CD8-positive, alpha-beta memory T cell (primary cell): ENCODE data around the gene GPX7. TPM values are rescaled to one million over a fixed set of nuclear protein-coding genes. Genes with fewer than 3 reads are reported as not detected.

Experiments used
- CTCF ChIA-PET: fragments of 350-600 bp; sonication (Branson Sonifier 250); formaldehyde crosslinking; loops from one replicate; lab custom pipeline; 2021; ENCODE audit warnings: antibody characterized with exemption; lab: Charles Lee
- POLR2A ChIA-PET: fragments of 350-600 bp; sonication (Branson Sonifier 250); formaldehyde crosslinking; loops from one replicate; lab custom pipeline; 2021; ENCODE audit warnings: antibody characterized with exemption; lab: Charles Lee
- DNase-seq, 5 donors: peaks; one replicate each; pipeline versions ENCODE4 v3.0.0 to v3.0.0-alpha.2; 2020 to 2022; ENCODE audit warnings: mixed read lengths in 1 of 5
- H3K27ac ChIP-seq: one replicate; pipeline ENCODE4 v1.7.0; 2013; ENCODE audit warnings: low read depth, mild to moderate bottlenecking, low read length, moderate library complexity
- H3K27me3 ChIP-seq: 2 replicates; pipeline ENCODE4 v1.7.0; 2013; ENCODE audit warnings: low read length, mild to moderate bottlenecking; ENCODE audit not compliant: insufficient read depth, poor library complexity, severe bottlenecking
- H3K36me3 ChIP-seq: 2 replicates; pipeline ENCODE4 v1.7.0; 2013; ENCODE audit warnings: mild to moderate bottlenecking, low read length, moderate library complexity; ENCODE audit not compliant: insufficient read depth
- H3K4me1 ChIP-seq: 2 replicates; pipeline ENCODE4 v1.7.0; 2013; ENCODE audit warnings: mild to moderate bottlenecking, low read length, moderate library complexity; ENCODE audit not compliant: insufficient read depth
- H3K4me3 ChIP-seq: 2 replicates; pipeline ENCODE4 v1.7.0; 2013; ENCODE audit warnings: mild to moderate bottlenecking, low read length
- H3K9me3 ChIP-seq: 2 replicates; pipeline ENCODE4 v1.7.0; 2013; ENCODE audit warnings: mild to moderate bottlenecking, low read length
- H3K27ac Mint-ChIP-seq, 8 donors: one replicate each; pipeline ENCODE4 v1.8.0; 2020 to 2021; ENCODE audit warnings: mixed read lengths in 8 of 8, mild to moderate bottlenecking in 6 of 8, inconsistent platforms in 3 of 8, moderate library complexity in 3 of 8
- H3K27me3 Mint-ChIP-seq, 2 donors: one replicate each; pipeline ENCODE4 v1.8.0; 2020 to 2021; ENCODE audit warnings: mixed read lengths in 2 of 2, mild to moderate bottlenecking in 1 of 2, moderate library complexity in 1 of 2
- H3K36me3 Mint-ChIP-seq, 3 donors: one replicate each; pipeline ENCODE4 v1.8.0; 2020 to 2021; ENCODE audit warnings: mixed read lengths in 3 of 3, inconsistent platforms in 1 of 3, mild to moderate bottlenecking in 1 of 3
- H3K4me1 Mint-ChIP-seq, 3 donors: one replicate each; pipeline ENCODE4 v1.8.0; 2020 to 2021; ENCODE audit warnings: mixed read lengths in 3 of 3, inconsistent platforms in 1 of 3, mild to moderate bottlenecking in 1 of 3
- H3K4me3 Mint-ChIP-seq, 7 donors: one replicate each; pipeline ENCODE4 v1.8.0; 2020 to 2021; ENCODE audit warnings: mixed read lengths in 7 of 7, mild to moderate bottlenecking in 6 of 7, moderate library complexity in 4 of 7, inconsistent platforms in 2 of 7
- H3K9me3 Mint-ChIP-seq, 5 donors: one replicate each; pipeline ENCODE4 v1.8.0; 2020 to 2022; ENCODE audit warnings: mixed read lengths in 5 of 5, mild to moderate bottlenecking in 3 of 5, moderate library complexity in 2 of 5, inconsistent platforms in 1 of 5
- polyA plus RNA-seq: library from polyadenylated mRNA; unstranded; fragments of 300-500 nt; fragmentation: Illumina TruSeq; gene quantifications from one replicate; pipeline ENCODE4 v1.2.3, GENCODE V29; 2021
- total RNA-seq, 2 experiments: library from RNA; stranded (reverse); gene quantifications; one replicate each; pipeline ENCODE4 v1.2.3, GENCODE V29; 2021

The GPX7 gene
- total and polyA plus RNA-seq, 3 experiments from 2014 or later, result 29.9 to 31.9 (median 30.0) TPM

- H3K27ac Mint-ChIP-seq, result peak overlapping the region; percentile 33 to 97 (median 86)
- H3K4me3 Mint-ChIP-seq, result peak overlapping the region; percentile 80 to 93 (median 84)
- Histone ChIP-seq H3K27me3 (no peaks in the 10 kb centered on the region), H3K36me3 (no peaks in the 10 kb centered on the region), H3K4me3 (peak overlapping the region; percentile 70), H3K4me1 (peaks cover 40% of the 10 kb centered on the region), H3K9me3 (no peaks in the 10 kb centered on the region), H3K27ac (peak overlapping the region; percentile 66)
- ChIA-PET CTCF (interaction anchor here (0.7 to 1.5 kb wide), 2 partner anchors 31 to 65 kb away, joined by 3 to 8 read pairs; partner anchors contain the start of gene SHISAL2A), POLR2A (interaction anchor here (0.5 to 1.5 kb wide), 8 partner anchors 31 to 195 kb away, joined by 3 to 8 read pairs (median 4); partner anchors contain the start of genes SHISAL2A and TUT4)
- peaks cover 41 to 57% (median 53%) of the 10 kb centered on the region in 3 donors for H3K4me1 Mint-ChIP-seq
- no peak for DNase-seq
- H3K36me3 Mint-ChIP-seq, result peaks cover 0 to 11% (median 7%) of the 10 kb centered on the region in 3 donors
- peaks cover 0 to 2% of the 10 kb centered on the region in 2 donors for H3K27me3 Mint-ChIP-seq
- no peaks in the 10 kb centered on the region for H3K9me3 Mint-ChIP-seq
Observed at GRCh38 chr1:52601519-52601918, 652 bp upstream of the GPX7 start.

- no peaks in the 10 kb centered on the region for H3K9me3 ChIP-seq
- H3K27ac ChIP-seq, result peak overlapping the region; percentile 66
- Mint-ChIP-seq H3K9me3 (no peaks in the 10 kb centered on the region), H3K27ac (peak overlapping the region; percentile 82 to 97 (median 95)), H3K36me3 (peaks cover 0 to 26% (median 6%) of the 10 kb centered on the region in 3 donors), H3K27me3 (peaks cover 0 to 2% of the 10 kb centered on the region in 2 donors), H3K4me1 (peaks cover 44 to 66% (median 54%) of the 10 kb centered on the region in 3 donors), H3K4me3 (peak overlapping the region; percentile 80 to 97 (median 91))
- H3K4me3 ChIP-seq, result peak overlapping the region; percentile 80
- peaks cover 40% of the 10 kb centered on the region for H3K4me1 ChIP-seq
- no peaks in the 10 kb centered on the region for H3K36me3 ChIP-seq
- ChIA-PET CTCF (interaction anchor here (0.9 to 2.5 kb wide), 3 partner anchors 47 to 83 kb away, joined by 3 to 5 read pairs (median 4); no protein-coding TSS in a partner anchor), POLR2A (interaction anchor here (2.6 kb wide), 1 partner anchor 50 kb away, joined by 9 read pairs; the partner anchor contains the start of gene TUT4)
- peak in 4 of 5 donors; percentile 4 to 53 (median 21) for DNase-seq
- no peaks in the 10 kb centered on the region for H3K27me3 ChIP-seq
Observed at GRCh38 chr1:52602856-52603600, 857 bp downstream of the GPX7 start.

- Mint-ChIP-seq H3K27me3 (peaks cover 0 to 2% of the 10 kb centered on the region in 2 donors), H3K9me3 (no peaks in the 10 kb centered on the region), H3K36me3 (peaks cover 0 to 32% (median 8%) of the 10 kb centered on the region in 3 donors), H3K27ac (peak overlapping the region; percentile 82 to 97 (median 95)), H3K4me1 (peaks cover 44 to 66% (median 54%) of the 10 kb centered on the region in 3 donors), H3K4me3 (peak overlapping the region; percentile 80 to 97 (median 91))
- no peak for DNase-seq
- Histone ChIP-seq H3K4me1 (peaks cover 40% of the 10 kb centered on the region), H3K27ac (no peak overlapping the region), H3K9me3 (no peaks in the 10 kb centered on the region), H3K36me3 (peaks cover 5% of the 10 kb centered on the region), H3K27me3 (no peaks in the 10 kb centered on the region), H3K4me3 (peak overlapping the region; percentile 80)
- POLR2A ChIA-PET, result interaction anchor here (2.6 kb wide), 1 partner anchor 51 kb away, joined by 9 read pairs; the partner anchor contains the start of gene TUT4
- CTCF ChIA-PET, result interaction anchor here (0.9 to 2.5 kb wide), 3 partner anchors 48 to 82 kb away, joined by 3 to 5 read pairs (median 4); no protein-coding TSS in a partner anchor
Observed at GRCh38 chr1:52603630-52604029, 1.5 kb downstream of the GPX7 start.

- peak overlapping the region; percentile 80 to 97 (median 91) for H3K4me3 Mint-ChIP-seq
- H3K4me1 Mint-ChIP-seq, result peaks cover 44 to 66% (median 54%) of the 10 kb centered on the region in 3 donors
- Histone ChIP-seq H3K9me3 (no peaks in the 10 kb centered on the region), H3K27me3 (no peaks in the 10 kb centered on the region), H3K27ac (no peak overlapping the region), H3K4me3 (no peak overlapping the region), H3K36me3 (peaks cover 7% of the 10 kb centered on the region), H3K4me1 (peaks cover 40% of the 10 kb centered on the region)
- H3K9me3 Mint-ChIP-seq, result no peaks in the 10 kb centered on the region
- ChIA-PET POLR2A (interaction anchor here (1.2 to 2.6 kb wide), 3 partner anchors 29 to 51 kb away, joined by 5 to 9 read pairs (median 5); partner anchors contain the start of genes SHISAL2A and TUT4), CTCF (interaction anchor here (0.8 to 2.5 kb wide), 5 partner anchors 51 to 82 kb away, joined by 3 to 5 read pairs (median 3); partner anchors contain the start of gene TUT4)
- H3K27ac Mint-ChIP-seq, result peak overlapping the region; percentile 65 to 97 (median 94)
- H3K36me3 Mint-ChIP-seq, result peaks cover 0 to 36% (median 8%) of the 10 kb centered on the region in 3 donors
- H3K27me3 Mint-ChIP-seq, result peaks cover 0 to 2% of the 10 kb centered on the region in 2 donors
- DNase-seq, result no peak
Observed at GRCh38 chr1:52604063-52604770, 2.0 kb downstream of the GPX7 start.

GRCh38 chr1:52613636-52614373 is 11.6 kb downstream of the GPX7 start:
- no peaks in the 10 kb centered on the region for H3K27me3 ChIP-seq
- H3K4me3 ChIP-seq, result no peak overlapping the region
- peaks cover 26 to 45% (median 43%) of the 10 kb centered on the region in 3 donors for H3K4me1 Mint-ChIP-seq
- no peaks in the 10 kb centered on the region for H3K9me3 ChIP-seq
- ChIA-PET CTCF (interaction anchor here (1.2 to 1.6 kb wide), 2 partner anchors 19 to 46 kb away, joined by 3 read pairs; partner anchors contain the start of gene SHISAL2A), POLR2A (interaction anchor here (0.6 to 0.8 kb wide), 2 partner anchors 85 to 178 kb away, joined by 3 read pairs; no protein-coding TSS in a partner anchor)
- no peak overlapping the region for H3K27ac ChIP-seq
- H3K36me3 Mint-ChIP-seq, result peaks cover 2 to 38% (median 17%) of the 10 kb centered on the region in 3 donors
- peaks cover 8% of the 10 kb centered on the region for H3K4me1 ChIP-seq
- no peak for DNase-seq
- H3K9me3 Mint-ChIP-seq, result no peaks in the 10 kb centered on the region
- no peak overlapping the region for H3K4me3 Mint-ChIP-seq
- peaks cover under 1% of the 10 kb centered on the region for H3K36me3 ChIP-seq
- H3K27ac Mint-ChIP-seq, result peak overlapping the region in 7 of 8 donors; percentile 11 to 88 (median 59)
- no peaks in the 10 kb centered on the region for H3K27me3 Mint-ChIP-seq

- DNase-seq, result no peak
- H3K4me1 Mint-ChIP-seq, result peaks cover 26 to 46% (median 43%) of the 10 kb centered on the region in 3 donors
- H3K4me1 ChIP-seq, result peaks cover 8% of the 10 kb centered on the region
- H3K9me3 ChIP-seq, result no peaks in the 10 kb centered on the region
- no peaks in the 10 kb centered on the region for H3K27me3 Mint-ChIP-seq
- H3K36me3 ChIP-seq, result no peaks in the 10 kb centered on the region
- peak overlapping the region in 1 of 8 donors; percentile 6 for H3K27ac Mint-ChIP-seq
- POLR2A ChIA-PET, result interaction anchor here (0.6 to 0.7 kb wide), 2 partner anchors 119 to 179 kb away, joined by 3 to 10 read pairs; no protein-coding TSS in a partner anchor
- no peak overlapping the region for H3K4me3 ChIP-seq
- H3K4me3 Mint-ChIP-seq, result no peak overlapping the region
- no peak overlapping the region for H3K27ac ChIP-seq
- peaks cover 2 to 40% (median 21%) of the 10 kb centered on the region in 3 donors for H3K36me3 Mint-ChIP-seq
- CTCF ChIA-PET, result interaction anchor here (0.7 to 1.6 kb wide), 3 partner anchors 9 to 47 kb away, joined by 3 read pairs; partner anchors contain the start of gene SHISAL2A
- no peaks in the 10 kb centered on the region for H3K9me3 Mint-ChIP-seq
- H3K27me3 ChIP-seq, result no peaks in the 10 kb centered on the region
Observed at GRCh38 chr1:52614671-52615070, 12.5 kb downstream of the GPX7 start.
